Stimulated activated CD4-positive, alpha-beta T cell treated with anti-CD3 and anti-CD28 coated beads, Interleukin-12 subunit alpha, Interleukin-12 subunit beta, amount 100 ng/mL, for 48 hours (primary cell): Measurements from ENCODE around the gene ACRBP.
A peak's percentile ranks its signal among the peaks of the same experiment; 100 is the strongest.

Source experiments
- DNase-seq, 3 donors: peaks; one replicate each; pipeline ENCODE4 v3.0.0-alpha.2; 2020; ENCODE audit warnings: low read depth in 2 of 3, low spot score in 1 of 3

Gene ACRBP

DNA sequence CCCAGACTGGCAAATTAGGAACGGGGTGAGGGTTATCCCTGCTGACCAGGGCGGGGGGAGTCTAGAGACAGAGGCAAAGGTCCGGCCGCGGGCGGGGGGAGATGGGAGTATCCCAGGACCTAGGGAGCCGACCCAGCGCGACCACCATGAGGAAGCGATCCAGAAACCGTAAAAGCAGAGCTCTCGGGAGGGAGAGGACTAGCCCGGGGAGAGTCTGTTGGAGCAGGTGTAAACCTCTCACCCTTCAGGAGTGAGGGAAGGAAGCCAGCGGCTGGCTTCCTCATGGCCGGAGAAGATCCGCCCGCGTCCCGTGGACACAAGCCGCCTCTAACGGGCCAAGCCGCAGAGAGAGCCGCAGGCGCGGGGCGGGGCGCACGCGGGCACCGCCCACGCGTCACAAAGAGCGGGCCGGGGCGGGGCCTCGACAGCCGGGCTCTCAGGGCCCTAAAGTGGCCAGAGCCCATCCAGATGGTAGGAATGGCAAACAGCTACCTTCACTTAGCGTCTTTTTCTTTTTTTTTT is at the start of gene ACRBP:
ACRBP (minus strand) TSS at position 350 of the 522 bp plus-strand sequence; CDS start at position 284, 66 bp downstream.
- DNase-seq = peak in 1 of 3 donors; percentile 25

- DNase-seq = no peak
These were observed 48.2 kb upstream of the ACRBP start for GRCh38 chr12:6695313-6696045.

GRCh38 chr12:6694701-6695100 is 47.5 kb upstream of the ACRBP start:
- no peak for DNase-seq

DNA sequence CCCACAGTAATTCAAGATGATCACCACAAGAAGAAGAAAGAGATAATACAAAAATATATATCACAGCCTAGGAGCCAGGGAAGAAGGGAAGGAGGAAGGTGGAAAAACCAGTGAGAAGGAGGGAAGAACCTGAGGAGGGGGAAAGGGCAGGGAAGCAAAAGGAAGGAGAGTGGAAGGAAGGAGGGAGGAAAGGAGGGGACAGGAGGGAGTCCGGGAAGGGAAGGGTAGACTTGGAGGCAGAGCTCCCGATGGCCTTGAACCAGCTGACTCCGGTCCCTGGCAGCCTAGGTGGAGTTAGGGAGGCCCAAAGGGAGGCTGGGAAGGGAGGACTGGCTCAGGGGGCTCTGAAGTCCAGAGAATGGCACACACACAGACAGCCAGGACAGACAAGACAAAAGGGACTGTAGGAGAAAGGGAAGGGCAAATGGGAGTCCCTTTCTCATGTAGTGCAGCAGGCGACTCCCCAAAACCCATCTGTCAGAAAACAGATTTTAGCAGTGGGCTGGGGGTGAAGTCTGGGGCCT is 46.7 kb upstream of the ACRBP start:
- DNase-seq = no peak

- no peak for DNase-seq
These were observed 45.7 kb upstream of the ACRBP start for GRCh38 chr12:6692888-6693287.

DNA sequence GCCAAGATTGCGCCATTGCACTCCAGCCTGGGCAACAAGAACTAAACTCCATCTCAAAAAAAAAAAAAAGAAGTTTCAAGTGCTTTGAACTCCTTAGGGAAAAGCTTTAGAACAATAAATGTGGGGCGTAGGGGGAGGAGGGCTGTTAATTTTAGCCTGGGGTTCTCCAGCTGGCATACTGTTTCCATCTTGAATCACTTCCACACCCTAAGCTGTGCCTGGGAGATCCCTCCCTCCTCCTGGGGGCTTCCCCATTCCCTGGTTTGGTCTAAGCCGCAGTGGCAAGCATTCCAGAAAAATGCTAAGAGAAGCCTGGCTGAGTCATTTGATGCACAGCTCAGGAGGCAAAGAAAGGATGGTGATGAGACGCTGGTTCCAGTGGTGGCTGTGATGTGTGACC is 44.2 kb upstream of the ACRBP start:
- no peak for DNase-seq

GRCh38 chr12:6688999-6689882 is 42.0 kb upstream of the ACRBP start, which contains the start of gene ZNF384:
ZNF384 (minus strand) TSS chr12:6689375; CDS start chr12:6679520, 9,855 bp downstream.
- DNase-seq = peak; percentile 85 to 92 (median 91)

DNA sequence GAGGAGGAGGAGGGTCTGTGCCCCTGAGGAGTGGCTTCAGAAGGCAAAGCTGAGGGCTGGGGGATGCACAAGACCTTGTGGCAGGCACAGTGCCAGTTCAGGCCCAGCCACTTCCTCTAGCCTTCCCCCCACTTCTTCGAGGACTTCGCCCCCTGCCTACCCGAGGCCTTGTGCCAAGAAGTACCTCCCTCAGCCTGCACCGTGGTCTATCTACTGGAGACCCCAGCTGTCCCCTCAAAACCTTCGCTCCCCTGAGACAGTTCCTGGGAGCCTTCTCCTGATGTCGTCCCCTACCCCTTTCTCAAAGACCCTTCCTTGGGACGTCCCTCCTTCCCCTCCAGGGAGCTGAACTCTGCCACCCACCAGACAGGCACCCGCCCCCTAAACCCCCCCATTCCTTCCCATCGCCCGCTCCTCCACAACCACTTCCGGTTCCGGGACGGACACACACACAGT is 41.3 kb upstream of the ACRBP start:
- DNase-seq = peak in 2 of 3 donors; percentile 21 to 23

- no peak for DNase-seq
These were observed 38.6 kb upstream of the ACRBP start for GRCh38 chr12:6685814-6686213.

DNA sequence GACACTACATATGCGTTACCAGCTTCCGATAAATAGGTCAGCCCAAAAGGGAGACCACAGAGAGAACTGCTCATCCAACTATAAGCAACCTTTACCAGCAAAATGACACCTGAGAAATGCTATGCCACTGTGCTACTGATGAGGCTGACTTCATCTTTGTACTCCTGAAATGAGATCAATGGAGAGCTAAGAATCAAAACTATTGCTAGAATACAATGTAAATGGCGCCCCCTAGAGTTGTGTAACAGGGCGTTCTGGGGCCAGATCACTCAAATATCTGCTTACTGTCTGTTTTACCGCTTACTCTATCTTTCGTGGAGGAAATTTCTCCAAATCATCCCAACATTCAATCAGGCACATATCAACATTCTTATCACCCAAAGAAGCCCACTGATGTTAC is 37.4 kb upstream of the ACRBP start:
- peak; percentile 18 to 70 (median 41) for DNase-seq

- no peak for DNase-seq
These were observed 29.7 kb upstream of the ACRBP start for GRCh38 chr12:6676962-6677361.

GRCh38 chr12:6672143-6672542 is 24.9 kb upstream of the ACRBP start:
- DNase-seq = no peak

DNA sequence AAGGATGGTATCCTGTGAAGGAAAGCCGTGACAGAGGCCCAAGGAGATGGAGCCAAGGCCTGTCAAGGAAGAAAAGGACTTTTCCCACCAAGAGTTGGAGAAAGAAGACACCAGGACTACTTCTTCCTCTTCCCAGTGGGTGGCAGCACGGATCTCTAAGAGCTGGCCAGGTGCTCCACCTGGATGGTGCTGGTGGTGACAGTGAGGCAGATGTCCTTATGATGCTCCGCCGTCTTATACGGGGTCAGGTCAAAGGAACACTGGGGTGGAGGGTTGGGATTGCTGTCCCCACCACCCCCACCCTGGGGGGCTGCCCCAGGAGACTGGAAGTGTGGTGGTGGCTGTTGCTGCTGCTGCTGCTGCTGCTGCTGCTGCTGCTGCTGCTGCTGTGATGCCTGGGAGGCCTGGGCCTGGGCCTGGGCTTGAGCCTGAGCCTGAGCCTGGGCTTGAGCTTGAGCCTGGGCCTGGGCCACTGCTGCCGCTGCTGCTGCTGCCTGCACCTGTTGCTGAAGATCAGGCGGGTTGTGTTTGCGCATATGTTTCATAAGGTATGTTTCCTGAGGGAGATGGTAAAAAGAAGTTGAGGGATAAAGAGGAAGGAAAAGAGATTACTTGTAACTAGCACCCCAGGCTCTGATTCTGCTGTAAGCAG is 20.5 kb upstream of the ACRBP start:
- no peak for DNase-seq

DNA sequence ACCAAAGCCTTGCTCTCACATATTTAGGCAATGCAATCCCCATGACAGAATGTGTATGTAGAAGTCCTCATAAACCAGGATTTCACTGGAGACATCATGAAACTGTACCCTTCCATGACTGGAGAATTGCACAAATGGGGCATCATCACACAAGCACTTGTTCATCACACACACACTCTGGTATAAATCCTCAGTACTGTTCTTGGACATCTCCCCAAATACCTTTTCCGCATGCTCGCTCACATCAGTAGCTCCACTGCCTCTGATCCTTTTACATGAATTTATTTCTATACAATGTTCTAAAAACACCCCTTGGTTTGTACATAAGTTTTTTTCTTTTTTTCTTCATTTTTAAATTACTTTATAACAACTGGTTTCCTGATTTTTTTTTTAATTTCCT is 19.0 kb upstream of the ACRBP start:
- no peak for DNase-seq

DNA sequence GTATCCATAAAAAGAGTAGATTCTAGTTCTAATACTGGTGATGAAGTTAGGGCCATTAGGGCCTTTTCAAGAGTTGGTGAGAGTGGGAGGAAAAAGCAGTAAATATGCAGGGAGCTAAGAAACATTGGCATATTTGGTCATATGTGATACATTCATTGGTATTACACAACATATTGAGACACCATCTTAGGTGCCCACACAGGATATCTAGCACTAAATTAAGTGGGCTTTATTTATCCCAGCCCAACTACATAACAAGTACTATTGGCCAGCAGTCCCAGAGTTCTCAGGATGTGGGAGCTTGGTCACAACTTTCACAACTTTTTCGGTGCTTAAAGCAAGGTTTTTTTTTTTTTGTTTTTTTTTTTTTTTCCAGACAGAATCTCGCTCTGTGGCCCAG is 17.7 kb upstream of the ACRBP start:
- no peak for DNase-seq

DNA sequence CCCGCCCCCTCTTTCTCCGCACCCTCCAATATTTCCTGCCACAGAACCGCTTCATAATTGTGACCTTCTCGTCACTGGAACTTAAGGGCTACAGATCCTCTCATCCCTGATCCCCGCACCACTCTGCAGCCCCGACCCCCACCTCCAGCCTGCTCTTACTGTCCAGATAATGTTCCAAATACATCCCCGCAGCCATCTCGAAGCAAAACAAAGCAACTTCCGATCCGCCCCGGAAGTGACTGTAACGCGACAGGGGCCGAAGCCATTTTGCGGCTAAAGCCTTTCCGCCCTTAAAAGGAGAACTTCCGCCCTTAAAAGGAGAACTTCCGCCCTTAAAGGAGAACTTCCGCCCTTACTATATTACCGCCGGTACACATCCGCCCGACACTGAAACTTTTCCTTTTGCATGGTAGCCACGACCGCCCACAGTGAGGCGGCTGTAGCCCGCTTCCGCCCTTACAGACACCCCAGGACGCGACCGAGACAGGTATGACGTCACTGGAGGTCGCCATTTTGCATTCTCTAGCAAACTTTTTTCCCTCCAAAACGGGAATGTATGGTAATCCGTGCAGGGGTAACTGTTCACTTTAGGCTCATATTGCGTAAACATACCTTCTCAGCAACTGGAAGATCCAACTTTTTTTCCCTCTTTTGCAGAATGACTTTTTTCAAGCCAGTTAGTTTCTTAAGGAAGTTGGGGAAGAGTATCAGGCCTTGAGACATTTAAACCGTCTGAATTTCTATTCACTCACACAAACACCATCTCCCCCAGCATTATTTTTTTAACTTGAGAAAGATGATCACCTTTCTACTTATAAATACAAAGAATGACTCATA is 15.9 kb upstream of the ACRBP start, which contains the start of gene ING4:
ING4 (minus strand) TSS at position 214 of the 837 bp plus-strand sequence; CDS start at position 196, 18 bp downstream.
- DNase-seq = peak; percentile 90 to 97 (median 92)

GRCh38 chr12:6662602-6662905 is 15.3 kb upstream of the ACRBP start:
- DNase-seq = no peak

- DNase-seq = no peak
These were observed 6.8 kb upstream of the ACRBP start for GRCh38 chr12:6653987-6654386.

DNA sequence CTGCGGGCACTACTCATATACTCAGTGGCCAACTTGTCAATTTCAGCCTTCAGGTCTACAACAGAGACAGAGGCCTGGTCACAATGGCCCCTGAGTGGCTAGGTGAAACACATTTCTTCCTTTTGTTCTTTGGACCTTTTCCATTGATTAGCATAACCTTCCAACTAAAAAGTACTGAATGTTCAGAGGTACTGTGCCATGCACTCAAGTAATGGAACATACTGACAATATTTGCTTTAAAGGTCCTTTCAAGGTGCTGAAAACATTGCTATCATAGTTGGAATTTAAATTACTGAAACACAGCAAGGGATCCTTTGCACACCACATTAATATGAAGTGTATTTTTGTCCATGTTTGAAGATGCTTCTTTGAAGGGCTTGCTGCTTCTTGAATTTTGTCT is 6.1 kb upstream of the ACRBP start:
- DNase-seq = no peak

DNA sequence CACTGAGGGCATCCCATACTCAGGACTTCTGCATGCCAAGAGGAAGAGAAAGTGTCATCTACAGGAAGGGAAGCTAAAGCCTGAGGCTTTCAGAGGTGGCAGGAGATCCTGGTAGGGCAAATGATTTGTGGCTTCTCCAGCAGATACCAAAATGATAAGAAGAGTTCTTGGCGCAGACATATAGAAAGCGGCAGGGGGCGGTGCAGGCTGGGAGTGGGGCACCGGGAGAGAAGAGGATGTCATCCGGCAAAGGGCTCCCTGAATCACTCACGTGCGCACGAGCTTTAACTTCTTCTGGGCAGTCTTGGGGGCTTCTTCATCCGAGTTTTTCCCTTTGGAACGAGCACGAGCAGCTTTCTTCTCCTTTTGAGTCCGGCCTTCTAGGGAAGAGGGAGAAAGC is 5.2 kb upstream of the ACRBP start:
- no peak for DNase-seq
